Nephron progenitor cell (in vitro differentiated cells): Measurements from ENCODE around the gene PHOSPHO1.

Experiments
- DNase-seq: peaks from one replicate; pipeline ENCODE4 v3.0.0; 2021
- H3K27ac Mint-ChIP-seq: 2 replicates; pipeline ENCODE4 v1.8.0; 2021; ENCODE audit warnings: mild to moderate bottlenecking, moderate library complexity, mixed read lengths
- H3K27me3 Mint-ChIP-seq: 2 replicates; pipeline ENCODE4 v1.8.0; 2021; ENCODE audit warnings: mild to moderate bottlenecking, low read depth, mixed read lengths; ENCODE audit not compliant: poor library complexity
- H3K36me3 Mint-ChIP-seq: 2 replicates; pipeline ENCODE4 v1.8.0; 2021; ENCODE audit warnings: low read depth, mixed read lengths
- H3K4me1 Mint-ChIP-seq: 2 replicates; pipeline ENCODE4 v1.8.0; 2021; ENCODE audit warnings: mixed read lengths
- H3K4me3 Mint-ChIP-seq: 2 replicates; pipeline ENCODE4 v1.8.0; 2021; ENCODE audit warnings: mild to moderate bottlenecking, moderate library complexity, mixed read lengths
- H3K9me3 Mint-ChIP-seq: 2 replicates; pipeline ENCODE4 v1.8.0; 2021; ENCODE audit warnings: mild to moderate bottlenecking, moderate library complexity, mixed read lengths
- CTCF ChIP-seq: fragments of 200-600 bp; sonication (generic); IDR thresholded peaks from 2 replicates; pipeline ENCODE4 v1.5.0; 2021; ENCODE audit warnings: antibody characterized with exemption

Gene PHOSPHO1

GRCh38 chr17:49218941-49219913 is 11.4 kb downstream of the PHOSPHO1 start:
- peaks cover 18% of the 10 kb centered on the region for H3K4me1 Mint-ChIP-seq
- no peak for DNase-seq
- H3K9me3 Mint-ChIP-seq, result no peaks in the 10 kb centered on the region
- H3K27ac Mint-ChIP-seq, result no peak overlapping the region
- no peaks in the 10 kb centered on the region for H3K36me3 Mint-ChIP-seq
- no peak overlapping the region for H3K4me3 Mint-ChIP-seq
- H3K27me3 Mint-ChIP-seq, result peaks cover 44% of the 10 kb centered on the region
- TF ChIP-seq CTCF, result no peak

DNA sequence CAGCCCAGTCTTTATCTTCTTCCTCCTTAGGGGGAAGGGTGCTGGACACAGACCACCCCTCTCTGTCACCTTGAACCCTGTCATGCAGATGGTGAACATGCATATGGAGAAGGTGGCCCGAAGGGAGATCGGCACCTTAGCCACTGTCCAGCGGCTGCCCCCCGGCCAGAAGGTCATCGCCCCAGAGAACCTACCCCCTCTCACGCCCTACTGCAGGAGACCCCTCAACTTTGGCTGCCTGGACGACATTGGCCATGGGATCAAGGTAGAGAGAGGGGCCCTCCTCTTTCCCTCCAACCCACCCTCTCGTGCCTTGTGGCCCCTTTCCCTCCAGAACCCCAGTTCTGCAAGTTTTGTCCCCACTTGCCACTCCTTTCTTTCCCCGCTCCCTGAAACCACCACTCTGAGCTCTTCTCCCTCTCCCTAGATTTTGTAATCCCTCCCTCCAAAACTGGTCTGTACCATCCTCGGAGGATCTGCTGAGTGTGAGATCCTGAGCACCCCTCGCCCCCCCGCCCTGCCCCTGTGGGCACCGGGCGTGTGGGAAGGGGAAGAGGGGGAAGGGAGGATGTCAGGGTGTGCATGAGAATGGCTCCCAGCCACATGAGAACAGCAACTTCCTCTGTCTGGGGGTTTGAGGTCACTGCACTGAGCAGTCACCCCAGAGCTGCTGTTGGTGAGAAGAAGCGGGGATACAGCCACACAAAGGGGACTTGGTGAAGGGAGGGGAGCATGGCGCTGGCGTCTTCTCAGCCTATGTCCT is 12.8 kb downstream of the PHOSPHO1 start:
- no peak overlapping the region for H3K4me3 Mint-ChIP-seq
- no peak for TF ChIP-seq CTCF
- H3K27me3 Mint-ChIP-seq, result peaks cover 31% of the 10 kb centered on the region
- H3K27ac Mint-ChIP-seq, result no peak overlapping the region
- no peak for DNase-seq
- no peaks in the 10 kb centered on the region for H3K9me3 Mint-ChIP-seq
- no peaks in the 10 kb centered on the region for H3K36me3 Mint-ChIP-seq
- H3K4me1 Mint-ChIP-seq, result peaks cover 24% of the 10 kb centered on the region

DNA sequence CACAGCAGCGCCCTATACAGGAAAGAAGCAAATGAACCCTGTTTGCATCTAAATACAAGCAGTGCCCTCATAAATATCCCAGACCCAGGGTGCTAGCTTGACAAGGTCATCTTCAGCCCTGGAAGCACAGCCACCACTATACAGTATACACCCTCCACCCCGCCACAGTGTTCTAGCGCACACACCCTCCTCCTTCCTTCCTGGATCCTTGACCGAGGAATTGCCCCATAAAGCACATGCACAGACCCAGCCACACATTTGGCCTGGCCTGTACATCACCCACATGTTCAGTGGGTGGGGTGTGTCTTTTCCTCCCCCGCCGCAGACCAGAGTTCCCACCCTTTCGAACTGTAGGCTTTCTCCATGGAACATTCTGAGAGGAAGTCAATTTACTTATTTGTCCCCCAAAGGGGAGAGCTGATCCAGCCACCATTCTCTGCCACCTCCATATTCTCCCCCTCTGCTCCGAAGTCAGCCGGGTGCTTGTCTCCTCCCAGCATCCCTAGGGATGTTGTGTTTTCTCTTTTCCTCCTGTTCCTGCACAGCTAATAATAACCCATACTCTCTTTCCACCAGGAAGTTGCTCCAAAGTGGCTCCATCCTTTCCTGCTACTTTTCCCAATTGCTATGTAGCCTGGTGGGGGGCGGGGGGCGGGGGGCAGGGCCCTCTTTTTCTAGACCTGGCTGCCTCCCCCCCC is 13.5 kb downstream of the PHOSPHO1 start:
- DNase-seq, result no peak
- Mint-ChIP-seq H3K36me3 (no peaks in the 10 kb centered on the region), H3K27ac (no peak overlapping the region), H3K4me3 (no peak overlapping the region), H3K27me3 (peaks cover 26% of the 10 kb centered on the region), H3K9me3 (no peaks in the 10 kb centered on the region), H3K4me1 (peaks cover 28% of the 10 kb centered on the region)
- TF ChIP-seq CTCF, result no peak

GRCh38 chr17:49216482-49216881 is 14.1 kb downstream of the PHOSPHO1 start:
- H3K4me3 Mint-ChIP-seq, result no peak overlapping the region

More at GRCh38 chr17:49216482-49216881, 14.1 kb downstream of the PHOSPHO1 start:
- H3K36me3 Mint-ChIP-seq, result no peaks in the 10 kb centered on the region
- H3K27ac Mint-ChIP-seq, result no peak overlapping the region
- no peak for TF ChIP-seq CTCF
- peaks cover 30% of the 10 kb centered on the region for H3K4me1 Mint-ChIP-seq
- peaks cover 22% of the 10 kb centered on the region for H3K27me3 Mint-ChIP-seq
- H3K9me3 Mint-ChIP-seq, result no peaks in the 10 kb centered on the region
- no peak for DNase-seq
